GM19395 (cell line): ENCODE measurements around the gene CPA1.
"Not testable (repeated sequence)": the region's sequence is repeated elsewhere in the genome, so short reads cannot be mapped to it uniquely, and the experiment has no call there.

Experiments used
- ATAC-seq: cut with Tn5 transposase; IDR thresholded peaks from one replicate; pipeline ENCODE4 v1.9.1; 2021; ENCODE audit warnings: mild to moderate bottlenecking, moderate library complexity; ENCODE audit not compliant: unreplicated experiment

CPA1 gene

DNA sequence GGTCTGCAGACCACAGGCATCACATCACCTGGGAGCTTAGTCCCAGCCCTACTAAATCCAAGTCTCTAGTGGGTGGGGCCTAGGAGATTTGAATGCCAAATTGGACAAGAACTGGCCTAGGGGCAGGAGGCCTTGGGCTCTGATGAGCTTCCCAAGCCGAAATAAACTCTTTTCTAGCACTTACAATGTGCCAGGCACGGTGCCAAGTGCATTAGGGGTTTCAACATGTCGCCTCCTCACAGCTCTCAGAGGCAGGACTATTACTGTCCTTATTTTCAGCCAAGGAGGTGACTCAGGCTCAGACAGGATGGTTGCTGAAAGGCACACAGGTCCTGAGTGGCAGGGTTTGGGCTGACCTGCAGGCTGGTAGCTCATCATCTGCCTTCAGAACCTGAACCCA, 9.2 kb upstream of the CPA1 start:
- ATAC-seq, result no peak

DNA sequence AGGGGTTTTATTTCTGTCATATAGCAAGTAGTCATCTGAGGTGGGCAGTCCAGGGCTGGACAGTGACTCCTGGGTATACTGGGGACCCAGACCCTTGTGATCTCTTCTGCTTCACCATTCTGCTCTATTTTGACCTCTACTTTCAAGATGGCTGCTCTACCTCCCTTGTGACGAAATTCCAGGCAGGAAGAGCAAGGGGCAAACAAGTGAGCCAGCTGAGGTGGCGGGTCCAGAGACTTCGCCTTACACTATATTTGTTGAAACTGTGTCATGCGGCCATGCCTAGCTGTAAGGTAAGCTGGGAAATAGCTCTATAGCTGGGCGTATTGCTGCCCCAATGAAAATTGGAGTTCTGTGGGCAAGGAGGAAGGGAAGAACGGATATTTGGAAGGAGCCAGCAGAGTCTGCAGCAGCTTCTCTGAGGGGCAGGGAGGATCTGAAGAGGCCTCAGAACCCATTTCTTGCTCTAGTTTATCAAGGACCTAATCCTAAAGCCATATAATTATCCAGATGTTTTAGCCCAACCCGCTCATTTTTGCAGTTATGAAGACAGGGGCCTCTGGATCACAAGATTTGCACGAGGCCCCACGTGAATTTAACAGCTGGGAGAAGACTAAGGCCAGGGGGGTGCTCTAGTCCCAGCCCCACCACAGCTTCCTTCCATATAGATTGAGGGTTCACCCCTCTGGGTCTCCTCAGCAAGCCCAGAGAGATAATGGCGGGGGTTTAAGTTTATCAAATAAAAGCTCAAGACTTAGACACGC, 7.7 kb upstream of the CPA1 start:
- no peak for ATAC-seq

GRCh38 chr7:130374507-130374906, 5.8 kb upstream of the CPA1 start:
- ATAC-seq, result no peak

DNA sequence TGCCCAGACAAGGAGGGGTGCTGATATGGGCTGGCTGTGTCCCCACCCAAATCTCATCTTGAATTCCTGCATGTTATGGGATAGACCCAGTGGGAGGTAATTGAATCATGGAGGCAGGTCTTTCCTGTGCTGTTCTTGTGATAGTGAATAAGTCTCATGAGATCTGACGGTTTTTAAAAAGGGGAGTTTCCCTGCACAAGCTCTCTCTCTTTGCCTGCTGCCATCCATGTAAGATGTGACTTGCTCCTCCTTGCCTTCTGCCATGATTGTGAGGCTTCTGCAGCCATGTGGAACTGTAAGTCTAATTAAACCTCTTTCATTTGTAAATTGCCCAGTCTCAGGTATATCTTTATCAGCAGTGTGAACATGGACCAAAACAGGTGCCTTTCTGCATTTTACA, 3.8 kb upstream of the CPA1 start:
- not testable (repeated sequence) for ATAC-seq

GRCh38 chr7:130377178-130377577, 3.1 kb upstream of the CPA1 start:
- ATAC-seq, result no peak

- no peak for ATAC-seq
These were observed 1.3 kb upstream of the CPA1 start for GRCh38 chr7:130379019-130379418.

- no peak for ATAC-seq
These were observed 768 bp upstream of the CPA1 start for GRCh38 chr7:130379532-130379920.

DNA sequence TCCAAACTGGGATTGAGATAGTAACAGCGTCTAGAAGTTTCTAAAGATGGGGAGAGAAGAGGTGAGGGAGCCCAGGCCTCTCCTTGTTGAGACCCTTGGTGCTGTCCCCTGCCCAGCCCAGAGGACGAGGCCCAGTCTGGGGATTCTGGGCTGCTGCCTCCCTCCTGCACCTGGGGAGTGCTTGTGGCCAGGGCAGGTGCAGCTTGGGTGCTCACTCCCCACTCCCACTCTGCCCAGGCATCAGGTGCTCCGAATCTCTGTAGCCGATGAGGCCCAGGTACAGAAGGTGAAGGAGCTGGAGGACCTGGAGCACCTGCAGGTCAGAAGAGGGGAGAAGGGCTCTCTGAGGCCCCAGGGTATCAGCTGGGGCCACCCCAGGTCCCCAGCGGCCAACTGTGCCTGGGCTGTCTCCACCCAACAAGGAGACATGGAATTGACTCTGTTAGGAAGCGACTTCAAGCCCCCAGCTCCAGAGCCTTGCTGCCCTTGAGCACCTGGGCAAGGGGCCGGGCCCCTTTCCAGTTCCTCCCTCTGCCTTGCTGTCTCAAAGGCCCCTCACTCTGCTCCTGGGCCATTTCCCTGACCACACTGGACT, 664 bp downstream of the CPA1 start:
- no peak for ATAC-seq

DNA sequence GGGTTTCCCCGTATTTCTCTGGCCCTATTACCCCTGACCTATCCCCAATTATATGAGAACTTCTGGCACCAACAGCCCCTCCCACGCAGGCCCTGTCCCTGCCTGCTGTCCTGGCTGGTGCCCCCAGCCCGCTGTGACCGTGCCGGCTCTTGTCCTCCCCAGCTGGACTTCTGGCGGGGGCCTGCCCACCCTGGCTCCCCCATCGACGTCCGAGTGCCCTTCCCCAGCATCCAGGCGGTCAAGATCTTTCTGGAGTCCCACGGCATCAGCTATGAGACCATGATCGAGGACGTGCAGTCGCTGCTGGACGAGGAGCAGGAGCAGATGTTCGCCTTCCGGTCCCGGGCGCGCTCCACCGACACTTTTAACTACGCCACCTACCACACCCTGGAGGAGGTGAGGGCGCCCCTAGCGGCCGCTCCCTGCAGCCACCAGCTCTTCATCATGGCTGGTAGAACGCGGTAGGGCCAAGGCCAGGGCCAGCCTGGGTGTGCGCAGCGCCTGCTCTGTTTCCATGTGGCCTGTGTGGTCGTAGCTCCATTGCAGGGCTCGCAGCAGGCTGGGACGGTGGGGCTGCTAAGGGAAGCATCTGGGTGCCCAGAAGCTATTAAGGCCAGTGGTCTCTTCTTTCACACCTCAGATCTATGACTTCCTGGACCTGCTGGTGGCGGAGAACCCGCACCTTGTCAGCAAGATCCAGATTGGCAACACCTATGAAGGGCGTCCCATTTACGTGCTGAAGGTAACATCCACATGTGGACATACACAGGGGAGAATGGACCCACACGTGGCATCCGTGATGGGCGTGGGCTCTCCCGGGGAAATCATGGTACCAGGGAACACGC, 1.4 kb downstream of the CPA1 start:
- ATAC-seq, result no peak

DNA sequence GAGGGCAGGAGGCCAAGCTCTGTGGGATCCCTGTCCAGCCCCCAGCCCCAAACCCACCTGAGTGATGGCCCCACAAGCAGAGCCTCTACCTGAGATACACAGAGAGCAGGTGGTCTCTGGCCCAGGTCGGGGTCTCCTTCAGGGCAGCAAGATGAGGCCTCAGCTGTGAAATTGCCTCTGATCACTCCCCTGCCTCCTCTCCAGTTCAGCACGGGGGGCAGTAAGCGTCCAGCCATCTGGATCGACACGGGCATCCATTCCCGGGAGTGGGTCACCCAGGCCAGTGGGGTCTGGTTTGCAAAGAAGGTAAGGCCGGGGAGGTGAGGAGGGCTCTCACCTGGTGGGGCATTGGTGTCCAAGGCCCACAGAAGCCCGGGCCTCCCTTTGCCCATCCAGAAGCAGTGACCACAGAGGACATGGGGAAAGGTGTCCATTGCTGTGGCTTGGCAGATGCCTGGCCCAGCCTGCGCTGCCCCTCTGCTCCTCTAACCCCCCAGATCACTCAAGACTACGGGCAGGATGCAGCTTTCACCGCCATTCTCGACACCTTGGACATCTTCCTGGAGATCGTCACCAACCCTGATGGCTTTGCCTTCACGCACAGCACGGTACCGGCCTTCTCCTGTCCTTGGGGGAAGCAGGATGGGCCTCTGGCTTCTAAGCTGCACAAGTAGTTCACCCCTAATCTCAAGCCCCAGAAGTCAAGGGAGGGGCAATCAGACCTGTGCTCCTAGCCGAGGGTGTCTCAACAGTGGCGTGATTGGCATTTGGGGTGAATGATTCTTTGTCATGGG, 3.1 kb downstream of the CPA1 start:
- ATAC-seq, result no peak

DNA sequence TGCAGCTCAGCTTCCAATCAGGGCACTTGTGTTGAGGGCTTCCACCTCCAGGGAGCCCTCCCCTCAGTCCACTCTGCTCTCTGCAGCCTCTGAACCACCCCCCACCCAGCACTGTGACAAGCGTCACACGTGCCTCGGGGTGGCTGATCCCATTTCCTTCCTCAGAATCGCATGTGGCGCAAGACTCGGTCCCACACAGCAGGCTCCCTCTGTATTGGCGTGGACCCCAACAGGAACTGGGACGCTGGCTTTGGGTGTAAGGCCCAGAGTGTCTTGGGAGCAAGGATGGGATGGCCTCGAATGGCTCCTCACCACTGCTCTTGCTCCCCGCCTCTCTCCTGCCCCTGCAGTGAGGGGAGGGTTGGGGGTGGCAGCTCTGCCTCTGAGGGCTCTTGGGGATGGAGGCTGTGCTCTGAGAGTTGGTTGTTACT, 4.1 kb downstream of the CPA1 start:
- no peak for ATAC-seq

DNA sequence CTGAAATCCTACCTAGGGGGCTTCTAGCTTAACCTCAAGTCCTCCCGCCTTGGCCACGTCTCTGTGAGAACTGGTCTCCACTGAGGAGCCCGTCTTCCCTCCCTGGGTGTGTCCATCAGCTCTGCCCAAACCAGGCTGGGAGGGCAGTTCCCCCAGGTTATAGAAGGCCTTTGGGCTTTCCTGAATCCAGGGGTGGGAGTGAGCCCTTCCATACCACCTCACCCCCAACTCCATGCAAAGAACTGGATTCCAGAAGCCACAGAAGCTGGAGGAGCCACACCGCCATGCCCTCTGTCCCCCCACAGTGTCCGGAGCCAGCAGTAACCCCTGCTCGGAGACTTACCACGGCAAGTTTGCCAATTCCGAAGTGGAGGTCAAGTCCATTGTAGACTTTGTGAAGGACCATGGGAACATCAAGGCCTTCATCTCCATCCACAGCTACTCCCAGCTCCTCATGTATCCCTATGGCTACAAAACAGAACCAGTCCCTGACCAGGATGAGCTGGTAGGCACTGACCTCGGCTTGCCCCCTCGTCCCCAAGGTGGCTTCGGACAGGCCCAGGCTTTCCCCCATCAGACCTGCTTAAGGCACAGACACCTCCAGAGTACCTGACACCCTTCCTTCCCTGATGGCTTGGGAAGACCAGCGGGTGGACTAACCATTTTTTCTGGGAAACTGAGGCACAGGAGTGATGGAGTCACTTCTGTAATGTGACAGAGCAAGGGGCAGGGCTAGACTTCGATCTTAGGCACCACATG, 4.7 kb downstream of the CPA1 start:
- no peak for ATAC-seq

DNA sequence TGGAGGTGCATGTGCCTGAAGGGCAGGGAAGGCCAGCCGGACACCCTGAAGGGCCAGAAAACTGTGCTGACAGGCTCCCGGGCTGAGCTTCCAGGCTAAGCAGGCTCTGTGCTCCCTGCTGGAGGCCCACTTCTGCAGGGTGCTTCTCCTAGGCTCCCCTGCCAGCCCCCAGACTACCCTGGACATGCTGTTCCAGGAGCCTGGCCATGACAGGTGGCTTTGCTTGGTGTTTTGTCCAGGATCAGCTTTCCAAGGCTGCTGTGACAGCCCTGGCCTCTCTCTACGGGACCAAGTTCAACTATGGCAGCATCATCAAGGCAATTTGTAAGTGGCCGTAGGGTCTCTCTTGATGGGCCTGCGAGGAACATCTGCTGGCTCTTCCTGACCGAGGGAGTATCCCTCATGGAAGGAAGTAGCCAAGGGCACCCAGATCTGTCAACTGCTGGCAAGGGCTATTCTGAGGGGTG, 5.3 kb downstream of the CPA1 start:
- no peak for ATAC-seq

DNA sequence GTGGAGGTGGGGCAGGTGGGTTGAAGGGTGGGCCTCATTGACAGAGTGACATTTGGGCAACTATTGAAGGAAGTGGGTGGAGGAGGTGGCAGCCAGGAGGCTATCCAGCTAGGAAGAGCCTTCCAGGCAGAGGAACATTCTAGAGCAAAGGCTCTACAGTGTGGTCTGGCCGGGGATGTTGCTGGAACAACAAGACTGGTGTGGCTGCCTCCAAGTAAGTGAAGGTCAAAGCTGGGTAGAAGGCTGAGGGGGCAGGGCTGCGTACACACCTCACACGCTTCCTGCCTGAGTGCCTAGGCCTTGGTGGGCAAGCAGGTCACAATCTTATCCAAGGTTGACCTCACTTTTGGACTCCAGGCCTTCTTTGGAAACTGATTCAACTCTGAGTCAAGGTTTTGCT, 6.6 kb downstream of the CPA1 start:
- no peak for ATAC-seq

DNA sequence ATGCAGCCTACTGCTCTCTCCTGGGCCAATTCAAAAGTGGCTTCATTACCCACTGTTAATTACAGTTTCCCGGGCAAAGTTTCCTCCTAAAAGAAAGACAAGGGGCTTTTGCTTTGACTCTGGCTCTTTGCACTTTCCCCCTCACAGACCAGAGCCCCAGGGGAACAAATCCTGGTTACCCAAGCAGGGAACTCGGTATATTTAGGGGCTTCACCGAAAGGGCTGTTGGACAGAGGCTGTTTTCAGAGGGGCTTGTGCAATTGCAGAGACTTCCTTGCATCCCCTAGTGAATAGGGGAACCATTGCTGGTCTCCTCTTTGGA, 7.0 kb downstream of the CPA1 start:
- ATAC-seq, result no peak

DNA sequence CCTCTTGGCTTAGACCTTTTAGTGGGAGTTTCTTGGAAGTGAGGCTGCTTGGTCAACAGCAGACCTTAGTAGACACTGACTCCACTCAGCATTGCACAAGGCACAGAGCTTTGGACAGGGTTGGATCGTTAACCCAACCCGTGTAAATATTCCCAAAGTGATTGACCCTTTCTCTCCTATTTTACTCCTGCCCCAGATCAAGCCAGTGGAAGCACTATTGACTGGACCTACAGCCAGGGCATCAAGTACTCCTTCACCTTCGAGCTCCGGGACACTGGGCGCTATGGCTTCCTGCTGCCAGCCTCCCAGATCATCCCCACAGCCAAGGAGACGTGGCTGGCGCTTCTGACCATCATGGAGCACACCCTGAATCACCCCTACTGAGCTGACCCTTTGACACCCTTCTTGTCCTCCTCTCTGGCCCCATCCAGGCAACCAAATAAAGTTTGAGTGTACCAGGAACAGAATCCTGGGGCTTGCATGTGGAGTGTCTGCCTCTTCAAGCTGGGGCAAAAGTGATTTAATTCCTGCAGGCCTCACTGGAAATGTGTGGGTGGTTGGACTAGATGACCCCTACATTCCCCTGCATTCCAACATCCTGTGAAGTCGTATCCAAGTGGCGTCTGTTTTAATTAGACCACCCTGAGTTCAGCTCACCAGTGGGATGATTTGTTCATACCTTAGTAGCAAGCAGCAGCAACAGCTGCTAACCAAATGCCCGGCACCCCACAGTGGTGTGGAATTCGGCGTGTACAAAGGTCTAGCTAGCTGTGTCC, 7.5 kb downstream of the CPA1 start:
- ATAC-seq, result no peak

DNA sequence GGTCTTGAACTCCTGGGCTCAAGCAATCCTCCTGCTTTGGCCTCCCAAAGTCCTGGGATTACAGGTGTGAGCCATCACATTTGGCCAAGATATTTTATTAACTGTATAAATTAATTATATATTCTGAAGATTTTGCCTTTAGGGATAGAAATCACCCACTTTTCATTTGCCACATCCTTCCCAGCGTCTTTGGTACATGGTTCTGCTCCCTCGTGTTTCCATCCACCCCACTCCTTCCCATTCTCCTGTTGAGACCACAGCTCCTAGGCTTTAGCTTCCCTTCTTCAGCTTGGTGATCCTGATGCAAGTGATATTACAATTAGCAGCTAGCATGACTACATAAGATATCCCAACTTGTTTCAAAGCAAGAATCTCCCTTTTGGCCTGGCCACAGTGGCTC, 8.4 kb downstream of the CPA1 start:
- ATAC-seq, result no peak

DNA sequence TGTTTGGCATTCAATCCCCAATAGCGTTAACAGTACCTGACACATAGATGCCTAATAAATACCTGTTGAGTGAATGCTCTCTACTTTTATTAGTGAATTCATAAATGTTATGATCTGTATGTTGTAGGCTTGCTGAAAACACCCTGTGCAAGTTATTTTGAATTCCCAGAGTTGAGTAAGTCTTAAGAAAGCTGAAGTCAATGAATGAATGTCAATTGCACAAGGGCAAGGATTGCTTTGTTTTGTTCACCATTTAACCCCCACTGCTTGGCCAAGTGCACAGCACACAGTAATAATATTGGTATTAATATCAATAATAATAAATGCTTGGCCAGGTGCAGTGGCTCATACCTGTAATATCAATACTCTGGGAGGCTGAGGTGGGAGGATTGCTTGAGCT, 10.2 kb downstream of the CPA1 start:
- ATAC-seq, result no peak

DNA sequence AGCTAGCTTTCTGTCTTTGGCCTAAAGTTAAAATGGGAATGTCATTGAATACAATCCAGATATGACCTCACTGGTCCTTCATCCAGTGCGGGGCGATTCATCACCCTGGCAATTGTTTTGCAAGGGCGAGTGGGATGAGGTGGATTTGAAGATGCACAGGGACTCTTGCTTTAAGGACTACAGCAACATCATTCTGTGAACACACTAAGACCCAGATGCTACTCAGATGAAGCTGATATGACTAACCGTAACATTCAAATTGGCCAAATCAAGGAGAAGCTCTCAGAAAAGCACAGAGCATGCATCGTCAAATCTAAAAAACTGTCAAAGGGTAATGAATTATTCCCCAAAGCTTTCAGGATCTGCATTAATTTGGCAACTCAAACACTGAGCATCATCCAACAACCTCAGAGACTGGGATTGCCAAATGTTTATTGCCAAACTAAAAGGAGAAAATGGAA, 12.8 kb downstream of the CPA1 start:
- no peak for ATAC-seq
